Left ventricle myocardium inferior (tissue), 1 donor: Measurements from ENCODE around the gene ZNF536. TPM values are rescaled to one million over a fixed set of nuclear protein-coding genes. Genes with fewer than 3 reads are reported as not detected.
"Not testable (repeated sequence)": the region's sequence is repeated elsewhere in the genome, so short reads cannot be mapped to it uniquely, and the experiment has no call there.

Experiments used
- DNase-seq: peaks from one replicate; pipeline ENCODE4 v3.0.0-alpha.2; 2020
- H3K27ac ChIP-seq: fragments of 200-600 bp; replicated peaks from 2 replicates; pipeline ENCODE4 v1.8.0; 2021
- H3K27me3 ChIP-seq: fragments of 200-600 bp; 2 replicates; pipeline ENCODE4 v1.8.0; 2021; ENCODE audit warnings: low read depth
- H3K36me3 ChIP-seq: fragments of 200-600 bp; 2 replicates; pipeline ENCODE4 v1.8.0; 2021
- H3K4me1 ChIP-seq: fragments of 200-600 bp; 2 replicates; pipeline ENCODE4 v1.8.0; 2021
- H3K4me3 ChIP-seq: fragments of 200-600 bp; 2 replicates; pipeline ENCODE4 v1.8.0; 2021; ENCODE audit warnings: mild to moderate bottlenecking, moderate library complexity
- H3K9me3 ChIP-seq: fragments of 200-600 bp; replicated peaks from 2 replicates; pipeline ENCODE4 v1.8.0; 2021
- intact Hi-C: fragments of 100-400 bp; cut with micrococcal nuclease; formaldehyde crosslinking; loops from one replicate; pipeline ENCODE4 v1.11.0; 2022
- total RNA-seq: library from RNA; stranded (reverse); fragmentation: NEBNext Ultra II Directional; extraction: Animal tissue kit (Norgen Biotek cat#: 25700); gene quantifications from one replicate; pipeline ENCODE4 v1.2.1, GENCODE V29; 2021
- TF ChIP-seq, protein P1 (sequence below): fragments of 200-600 bp; IDR thresholded peaks from 2 replicates; pipeline ENCODE4 v1.8.0; 2021; ENCODE audit warnings: antibody characterized with exemption, mild to moderate bottlenecking, borderline replicate concordance
- donor health status: DM: no; HTN: yes; CAD: no; lungs with severe emphysema.

The ZNF536 gene
- total RNA-seq, 1 donor from 2014 or later, result 4.0 TPM

GRCh38 chr19:30457484-30457883, 85.3 kb downstream of the ZNF536 start:
- Histone ChIP-seq H3K27me3 (peaks cover 33% of the 10 kb centered on the region), H3K36me3 (no peaks in the 10 kb centered on the region), H3K4me1 (no peaks in the 10 kb centered on the region), H3K4me3 (no peak overlapping the region), H3K27ac (no peak overlapping the region), H3K9me3 (no peaks in the 10 kb centered on the region)
- TF ChIP-seq, protein P1, sequence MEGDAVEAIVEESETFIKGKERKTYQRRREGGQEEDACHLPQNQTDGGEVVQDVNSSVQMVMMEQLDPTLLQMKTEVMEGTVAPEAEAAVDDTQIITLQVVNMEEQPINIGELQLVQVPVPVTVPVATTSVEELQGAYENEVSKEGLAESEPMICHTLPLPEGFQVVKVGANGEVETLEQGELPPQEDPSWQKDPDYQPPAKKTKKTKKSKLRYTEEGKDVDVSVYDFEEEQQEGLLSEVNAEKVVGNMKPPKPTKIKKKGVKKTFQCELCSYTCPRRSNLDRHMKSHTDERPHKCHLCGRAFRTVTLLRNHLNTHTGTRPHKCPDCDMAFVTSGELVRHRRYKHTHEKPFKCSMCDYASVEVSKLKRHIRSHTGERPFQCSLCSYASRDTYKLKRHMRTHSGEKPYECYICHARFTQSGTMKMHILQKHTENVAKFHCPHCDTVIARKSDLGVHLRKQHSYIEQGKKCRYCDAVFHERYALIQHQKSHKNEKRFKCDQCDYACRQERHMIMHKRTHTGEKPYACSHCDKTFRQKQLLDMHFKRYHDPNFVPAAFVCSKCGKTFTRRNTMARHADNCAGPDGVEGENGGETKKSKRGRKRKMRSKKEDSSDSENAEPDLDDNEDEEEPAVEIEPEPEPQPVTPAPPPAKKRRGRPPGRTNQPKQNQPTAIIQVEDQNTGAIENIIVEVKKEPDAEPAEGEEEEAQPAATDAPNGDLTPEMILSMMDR, result no peak
- intact Hi-C loops, result no loop called here
- DNase-seq, result no peak

GRCh38 chr19:30459859-30460258, 87.7 kb downstream of the ZNF536 start:
- H3K4me1 ChIP-seq, result no peaks in the 10 kb centered on the region
- H3K36me3 ChIP-seq, result no peaks in the 10 kb centered on the region
- intact Hi-C loops, result no loop called here
- no peaks in the 10 kb centered on the region for H3K9me3 ChIP-seq
- no peak overlapping the region for H3K27ac ChIP-seq
- TF ChIP-seq, protein P1, result no peak
- no peak for DNase-seq
- H3K27me3 ChIP-seq, result peaks cover 33% of the 10 kb centered on the region
- no peak overlapping the region for H3K4me3 ChIP-seq

DNA sequence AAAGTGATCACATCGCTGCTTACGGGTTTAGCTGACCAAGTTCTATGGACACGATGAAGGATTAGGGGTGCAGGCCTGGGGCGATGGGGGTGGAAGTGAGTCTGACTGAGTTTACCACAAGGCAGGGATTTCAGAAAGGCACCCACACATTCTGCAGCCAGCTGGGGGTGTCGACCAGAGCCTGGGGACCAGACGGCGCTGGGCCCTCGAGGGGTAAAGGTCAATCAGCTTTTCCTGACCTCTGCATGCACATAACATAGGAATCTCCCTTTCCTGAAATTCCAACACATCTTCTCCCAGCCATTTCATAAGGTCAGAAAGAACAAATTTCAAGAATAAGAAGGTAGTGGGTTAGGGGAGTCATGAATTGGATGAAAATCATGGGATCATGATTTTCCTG, 92.0 kb downstream of the ZNF536 start:
- intact Hi-C loops, result no loop called here
- TF ChIP-seq, protein P1, result no peak
- DNase-seq, result no peak
- H3K27me3 ChIP-seq, result peaks cover 18% of the 10 kb centered on the region
- no peaks in the 10 kb centered on the region for H3K4me1 ChIP-seq
- H3K36me3 ChIP-seq, result no peaks in the 10 kb centered on the region
- H3K9me3 ChIP-seq, result no peaks in the 10 kb centered on the region
- H3K4me3 ChIP-seq, result no peak overlapping the region
- no peak overlapping the region for H3K27ac ChIP-seq

DNA sequence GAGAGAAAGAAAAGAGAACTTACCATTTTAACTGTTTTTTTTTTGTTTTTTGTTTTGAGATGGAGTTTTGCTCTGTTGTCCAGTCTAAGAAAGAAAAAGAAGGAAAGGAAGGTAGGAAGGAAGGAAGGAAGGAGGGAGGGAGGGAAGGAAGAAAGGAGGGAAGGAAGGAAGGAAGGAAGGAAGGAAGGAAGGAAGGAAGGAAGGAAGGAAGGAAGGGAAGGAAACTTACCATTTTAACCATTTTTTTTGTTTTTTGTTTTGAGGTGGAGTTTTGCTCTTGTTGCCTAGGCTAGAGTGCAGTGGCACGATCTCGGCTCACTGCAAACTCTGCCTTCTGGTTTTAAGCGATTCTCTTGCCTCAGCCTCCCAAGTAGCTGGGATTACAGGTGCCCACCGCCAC, 94.4 kb downstream of the ZNF536 start:
- H3K36me3 ChIP-seq, H3K27ac ChIP-seq, intact Hi-C loops: not testable (repeated sequence)

DNA sequence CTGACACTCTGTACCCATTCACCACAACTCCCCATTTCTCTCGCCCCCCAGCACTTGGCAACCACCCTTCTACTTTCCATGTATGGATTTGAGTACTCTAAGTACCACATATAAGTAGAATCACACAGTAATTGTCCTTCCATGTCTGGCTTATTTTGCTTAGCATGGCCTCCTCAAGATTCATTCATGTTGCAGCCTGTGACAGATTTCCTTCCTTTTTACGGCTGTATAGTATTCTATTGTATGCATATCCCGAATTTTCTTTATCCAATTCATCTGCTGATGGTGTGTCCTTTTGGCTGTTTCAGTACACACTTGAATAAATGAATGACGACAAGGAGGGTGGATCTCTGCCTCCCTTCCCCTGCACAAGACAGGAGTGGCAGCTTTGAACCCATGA, 95.1 kb downstream of the ZNF536 start:
- Histone ChIP-seq H3K9me3 (no peaks in the 10 kb centered on the region), H3K27ac (no peak overlapping the region), H3K36me3 (no peaks in the 10 kb centered on the region), H3K4me3 (no peak overlapping the region), H3K27me3 (peaks cover 4% of the 10 kb centered on the region), H3K4me1 (no peaks in the 10 kb centered on the region)
- TF ChIP-seq, protein P1, result no peak
- intact Hi-C loops, result no loop called here
- no peak for DNase-seq

More for the DNA sequence above, 94.4 kb downstream of the ZNF536 start:
- not testable (repeated sequence) for H3K4me3 ChIP-seq, H3K9me3 ChIP-seq, H3K27me3 ChIP-seq, H3K4me1 ChIP-seq, DNase-seq

DNA sequence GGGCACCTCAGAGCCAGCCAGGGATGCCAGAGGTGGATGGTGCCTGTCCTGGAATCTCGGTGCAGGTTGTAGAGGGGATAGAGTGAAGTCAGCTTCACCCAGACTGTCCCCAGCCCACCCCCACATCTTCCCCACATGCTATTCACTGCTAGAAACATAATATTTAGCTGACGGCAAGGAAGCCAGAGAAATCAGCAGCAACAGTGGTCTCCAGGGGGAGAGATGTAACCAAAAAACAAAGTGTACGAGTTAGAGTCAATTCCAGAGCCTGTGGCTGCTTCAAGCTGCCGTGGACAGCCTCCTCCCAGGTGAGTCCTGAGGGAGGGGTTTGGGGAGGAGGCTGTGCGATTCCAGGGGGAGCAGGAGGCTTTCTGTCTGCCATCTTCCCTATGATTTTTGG, 97.6 kb downstream of the ZNF536 start:
- TF ChIP-seq, protein P1, result no peak
- intact Hi-C loops, result no loop called here

More for the DNA sequence above, 97.6 kb downstream of the ZNF536 start:
- H3K27me3 ChIP-seq, result peaks cover 8% of the 10 kb centered on the region
- no peak overlapping the region for H3K4me3 ChIP-seq
- H3K27ac ChIP-seq, result no peak overlapping the region
- no peaks in the 10 kb centered on the region for H3K36me3 ChIP-seq
- no peak for DNase-seq
- H3K4me1 ChIP-seq, result no peaks in the 10 kb centered on the region
- peaks cover 11% of the 10 kb centered on the region for H3K9me3 ChIP-seq
